HG03378 (cell line): ENCODE measurements around the gene PRKCE.

ENCODE experiments used
- ATAC-seq: cut with Tn5 transposase; IDR thresholded peaks from one replicate; pipeline ENCODE4 v1.9.1; 2021; ENCODE audit warnings: mild to moderate bottlenecking, moderate library complexity; ENCODE audit not compliant: unreplicated experiment

The PRKCE gene

DNA sequence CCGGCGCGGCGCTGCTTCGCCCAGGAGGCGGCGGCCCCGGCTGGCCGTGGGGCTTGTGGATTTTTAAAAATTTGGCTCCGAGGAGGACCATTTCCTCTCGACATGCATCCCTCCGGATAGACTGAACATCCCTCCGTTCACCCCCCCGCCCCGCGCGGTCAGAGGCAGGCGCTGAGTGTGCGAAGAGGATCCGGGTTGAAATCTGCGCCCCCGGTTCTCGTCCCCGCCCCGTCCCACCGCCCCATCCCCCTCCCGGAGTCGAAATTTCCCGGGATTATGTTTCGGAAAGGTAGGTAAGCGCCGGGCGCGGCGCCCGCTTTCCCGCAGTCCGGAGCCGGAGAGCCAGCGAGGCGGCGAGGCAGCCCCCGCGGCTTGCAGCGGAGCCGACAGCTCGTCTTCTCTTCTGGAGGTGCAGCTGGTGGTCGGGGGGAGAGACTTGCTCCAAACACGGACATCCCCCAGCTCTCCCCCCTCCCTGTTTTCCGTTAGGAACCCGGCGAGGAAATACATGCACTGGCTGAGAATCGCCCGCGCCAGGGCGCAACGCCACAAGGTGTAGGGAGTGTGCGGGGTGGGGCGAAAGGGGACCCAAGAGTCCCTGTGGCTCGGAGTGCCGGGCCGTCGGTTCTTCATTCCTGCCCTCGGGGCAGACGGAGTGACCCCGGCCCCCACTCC is at the start of gene PRKCE:
Gene PRKCE (plus strand): TSS at position 261 of the 675 bp plus-strand sequence.
- peak; percentile 13 for ATAC-seq

- ATAC-seq, result no peak
Measured at GRCh38 chr2:45602624-45603023, 48.9 kb upstream of the PRKCE start.

- no peak for ATAC-seq
Measured at GRCh38 chr2:45605116-45605515, 46.4 kb upstream of the PRKCE start.

- no peak for ATAC-seq
Measured at GRCh38 chr2:45606796-45607195, 44.7 kb upstream of the PRKCE start.

DNA sequence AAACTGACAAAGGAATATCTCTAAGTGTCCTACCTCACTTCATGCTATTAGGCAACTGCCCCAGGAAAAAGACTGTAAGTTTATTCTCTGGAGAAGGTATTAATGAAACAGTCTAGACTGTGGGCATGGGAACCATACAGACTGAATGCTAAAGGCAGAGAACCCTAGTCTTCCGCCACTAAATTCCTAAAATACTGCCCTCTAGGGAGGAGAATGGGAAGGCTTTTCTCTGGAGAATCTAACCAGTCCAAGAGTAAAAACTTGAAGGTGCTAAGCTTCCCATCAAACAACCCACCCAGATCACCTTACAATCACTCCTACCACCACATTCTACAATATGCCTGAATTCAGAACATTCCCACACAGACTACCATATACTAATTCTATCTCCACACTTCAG is 43.8 kb upstream of the PRKCE start:
- ATAC-seq, result no peak

DNA sequence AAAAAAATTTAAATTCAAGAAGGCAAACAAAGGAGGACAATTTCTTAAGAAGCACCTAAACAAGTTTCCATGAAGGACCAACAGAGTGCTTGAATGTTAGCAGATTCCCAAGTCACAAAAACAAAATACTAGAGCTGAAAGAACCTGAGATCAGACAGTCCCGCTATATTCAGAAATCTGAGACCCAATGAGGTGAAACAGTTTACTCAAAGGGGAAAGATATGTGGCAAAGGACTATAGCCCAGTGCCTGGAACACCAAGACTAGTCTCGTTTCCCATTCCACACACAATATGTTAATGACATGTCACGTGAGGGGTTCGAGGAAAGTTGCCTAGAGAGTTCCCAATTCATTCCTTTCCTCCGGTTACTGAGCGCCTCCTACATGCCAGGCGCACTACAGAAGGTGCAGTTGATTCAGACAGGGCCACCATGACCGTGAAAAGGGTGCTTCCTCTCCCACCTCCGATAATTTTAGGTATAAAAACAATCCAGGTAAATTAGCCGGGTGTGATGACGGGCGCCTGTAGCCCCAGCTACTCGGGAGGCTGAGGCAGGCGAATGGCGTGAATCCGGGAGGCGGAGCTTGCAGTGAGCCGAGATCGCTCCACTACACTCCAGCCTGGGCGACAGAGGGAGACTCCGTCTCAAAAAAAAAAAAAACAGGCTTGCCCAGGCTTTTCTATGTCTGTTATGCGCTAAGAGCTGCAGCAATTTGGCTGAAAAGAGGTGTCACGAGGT is 41.0 kb upstream of the PRKCE start:
- ATAC-seq, result peak; percentile 44

DNA sequence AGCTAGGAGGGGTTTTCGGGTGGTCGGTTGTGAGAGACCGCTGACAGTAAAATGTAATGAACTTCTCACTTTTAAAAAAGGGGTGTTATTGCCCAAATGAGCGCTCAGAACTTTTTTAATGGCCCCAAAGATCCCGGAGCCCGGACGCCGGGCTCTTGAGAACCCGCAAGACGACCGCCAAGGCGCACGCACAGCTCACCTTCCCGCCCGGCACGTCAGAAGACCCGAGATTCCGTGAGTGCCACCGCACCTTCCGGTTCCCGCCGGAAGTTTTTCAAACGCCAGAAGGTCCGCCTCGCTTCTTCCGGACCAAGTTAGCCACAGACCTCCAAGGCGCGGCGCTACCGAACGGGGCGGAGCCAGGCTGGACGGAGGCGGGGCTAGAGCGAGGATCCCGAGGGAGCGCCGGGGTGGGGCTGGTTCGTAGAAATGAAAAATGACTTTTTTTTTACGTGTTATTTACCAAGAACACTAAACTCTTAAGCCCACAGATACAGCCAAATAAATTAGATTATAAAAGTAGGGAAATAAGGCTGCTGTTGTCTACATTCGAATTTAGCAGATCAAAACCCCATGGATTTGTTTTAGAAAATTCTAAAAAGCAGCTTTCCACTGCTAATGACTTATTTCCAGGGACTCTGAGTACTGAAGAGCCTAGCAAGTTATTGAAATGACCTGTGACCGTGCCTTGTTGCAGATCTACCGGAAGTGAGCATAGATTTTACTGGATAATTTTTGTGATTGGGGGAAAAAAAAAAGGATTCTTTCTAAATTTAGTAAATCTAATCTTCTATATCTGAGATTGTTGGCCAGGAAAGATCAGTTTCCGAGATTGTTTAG is 40.2 kb upstream of the PRKCE start, which contains the start of gene SRBD1:
Gene SRBD1 (minus strand): TSS at position 248 of the 840 bp plus-strand sequence. CDS start 5,826 bp downstream, outside the sequence.
- ATAC-seq, result peak; percentile 76

DNA sequence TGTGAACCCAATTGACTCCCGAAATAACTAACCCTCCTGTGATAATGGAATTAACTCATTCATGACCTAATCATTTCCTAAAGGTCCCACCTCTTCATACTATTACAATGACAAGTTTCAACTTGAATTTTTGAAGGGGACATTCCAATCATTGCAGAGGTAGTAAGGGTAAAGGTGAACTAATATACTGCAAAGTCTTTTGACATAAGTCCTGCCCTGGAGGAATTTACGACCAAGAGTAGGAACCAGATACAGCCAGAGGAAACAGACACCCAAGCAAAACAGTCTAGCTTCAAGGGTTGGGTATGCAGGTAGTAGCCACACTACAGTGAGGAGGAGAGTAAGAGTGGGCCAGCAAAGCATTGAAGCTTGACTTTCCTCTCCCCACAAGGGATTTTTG is 39.2 kb upstream of the PRKCE start:
- ATAC-seq, result no peak

GRCh38 chr2:45612731-45613130 is 38.7 kb upstream of the PRKCE start:
- no peak for ATAC-seq

- ATAC-seq, result no peak
Measured at GRCh38 chr2:45614330-45614729, 37.1 kb upstream of the PRKCE start.

DNA sequence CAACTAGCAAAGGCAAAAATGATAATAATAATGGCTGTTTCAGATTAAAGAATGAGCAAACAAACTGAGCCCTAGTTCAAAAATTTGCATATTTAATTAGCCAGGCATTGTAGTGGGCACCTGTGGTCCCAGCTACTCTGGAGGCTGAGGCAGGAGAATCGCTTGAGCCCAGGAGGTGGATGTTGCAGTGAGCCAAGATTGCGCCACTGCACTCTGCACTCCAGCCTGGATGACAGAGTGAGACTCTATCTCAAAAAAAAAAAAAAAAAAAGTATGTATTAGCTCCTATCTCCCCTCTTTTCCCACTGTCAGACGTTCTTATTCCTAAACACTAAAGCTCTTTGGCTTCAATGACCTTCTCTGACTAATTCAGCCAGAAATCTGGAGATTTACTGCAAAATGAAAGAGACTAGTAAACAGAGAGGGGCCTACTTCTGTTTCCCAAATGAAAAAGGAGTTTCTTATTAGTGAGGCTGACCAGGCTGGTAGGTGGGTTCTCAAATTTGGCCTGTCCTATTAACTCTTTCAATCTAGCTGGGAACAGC is 36.5 kb upstream of the PRKCE start:
- no peak for ATAC-seq

- ATAC-seq, result no peak
Measured at GRCh38 chr2:45616658-45617411, 34.6 kb upstream of the PRKCE start.

- ATAC-seq, result no peak
Measured at GRCh38 chr2:45617496-45617895, 34.0 kb upstream of the PRKCE start.

DNA sequence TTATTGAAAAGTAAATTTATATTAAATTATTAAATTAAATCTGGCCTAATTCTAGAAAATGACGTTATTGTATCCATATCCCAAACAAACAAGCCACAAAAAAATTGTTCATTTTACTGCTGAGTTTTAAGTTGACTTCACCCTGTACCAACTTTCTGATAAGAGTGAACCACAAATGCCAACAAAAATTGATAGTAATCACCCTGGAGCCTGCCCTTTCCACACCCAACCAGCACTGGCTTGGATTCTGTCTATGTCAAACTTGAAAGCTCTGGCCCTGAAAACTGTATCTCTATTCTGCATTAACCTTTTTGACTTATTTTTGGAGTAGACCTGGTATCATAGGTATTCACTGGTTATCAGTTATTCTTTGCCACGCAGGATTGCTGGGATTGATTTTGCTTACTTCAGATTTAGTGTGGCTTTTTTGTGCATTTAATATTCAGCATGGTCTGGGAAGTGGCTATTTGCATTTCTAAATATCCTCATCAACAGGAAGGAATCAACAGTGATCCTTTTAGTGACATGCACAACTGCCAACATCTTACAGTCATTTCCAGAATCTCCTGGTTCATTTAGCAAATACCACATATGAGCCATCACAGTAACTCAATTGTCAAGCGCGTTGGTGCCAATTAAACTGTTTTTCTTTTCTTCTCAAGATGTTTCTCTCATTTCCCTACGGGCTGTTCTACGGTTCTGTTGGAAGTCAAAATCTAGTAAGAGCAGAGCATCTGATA is 29.0 kb upstream of the PRKCE start:
- ATAC-seq, result no peak

DNA sequence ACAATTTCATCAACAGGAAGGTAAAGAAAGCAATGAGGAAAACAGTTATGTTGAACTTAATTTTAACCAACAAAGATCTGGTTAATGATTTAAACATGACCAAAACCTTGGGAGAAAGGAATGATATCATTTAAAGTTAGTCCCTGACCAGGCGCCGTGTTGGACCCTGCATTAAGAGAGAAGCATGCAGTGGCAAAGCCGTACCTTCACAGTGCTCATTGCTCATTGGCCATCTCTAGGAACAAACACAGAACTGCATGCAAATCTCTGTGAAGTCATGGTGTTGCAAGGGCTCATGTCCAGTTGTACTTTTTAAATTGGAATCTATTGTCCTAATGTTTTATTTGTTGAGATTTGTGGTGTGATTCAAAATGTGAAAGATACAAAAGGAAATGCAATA is 28.4 kb upstream of the PRKCE start:
- no peak for ATAC-seq

- no peak for ATAC-seq
Measured at GRCh38 chr2:45625824-45626223, 25.7 kb upstream of the PRKCE start.

GRCh38 chr2:45626387-45627221 is 24.9 kb upstream of the PRKCE start:
- no peak for ATAC-seq

DNA sequence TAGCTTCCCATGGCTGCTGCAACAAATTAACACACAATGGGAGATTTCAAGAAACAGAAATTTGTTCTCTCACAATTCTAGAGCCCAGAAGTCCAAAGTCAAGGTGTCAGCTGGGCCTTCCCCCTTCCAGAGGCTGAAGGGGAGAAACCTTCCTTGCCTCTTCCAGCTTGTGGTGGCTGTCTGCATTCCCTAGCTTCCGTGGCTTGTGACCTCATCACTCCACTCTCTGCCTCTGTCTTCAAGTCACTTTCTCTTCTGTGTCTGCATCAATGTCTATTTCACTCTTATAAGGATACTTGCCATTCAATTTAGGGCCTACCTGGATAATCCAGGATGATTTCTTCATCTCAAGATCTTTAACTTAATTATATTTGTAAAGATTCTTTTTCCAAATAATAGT is 23.6 kb upstream of the PRKCE start:
- ATAC-seq, result no peak

GRCh38 chr2:45629971-45630370 is 21.5 kb upstream of the PRKCE start:
- ATAC-seq, result no peak
